SK-MEL-5 (cell line): ENCODE measurements around the gene NUPR1. TPM values are rescaled to one million over a fixed set of nuclear protein-coding genes. Genes with fewer than 3 reads are reported as not detected.
"Not testable (repeated sequence)": the region's sequence is repeated elsewhere in the genome, so short reads cannot be mapped to it uniquely, and the experiment has no call there.

Source experiments
- DNase-seq: peaks from one replicate; pipeline ENCODE4 v3.0.0-alpha.2; 2016; ENCODE audit warnings: low read depth, low spot score
- in situ Hi-C: cut with HindIII; loops from 2 replicates; pipeline ENCODE4 v1.10.0; 2016; ENCODE audit warnings: low sequenced_read_pairs, high pct_unique_total_duplicates, low pct_unique_long_range_greater_than_20kb
- total RNA-seq: library from RNA; depleted of rRNA; stranded (reverse); fragments of >200 nt; shearing (Covaris generic); gene quantifications from 2 replicates; pipeline ENCODE4 v1.2.3, GENCODE V29; 2014; rRNA removed

Gene NUPR1
- total RNA-seq, 1 experiment from 2014 or later: 61.5 TPM

DNA sequence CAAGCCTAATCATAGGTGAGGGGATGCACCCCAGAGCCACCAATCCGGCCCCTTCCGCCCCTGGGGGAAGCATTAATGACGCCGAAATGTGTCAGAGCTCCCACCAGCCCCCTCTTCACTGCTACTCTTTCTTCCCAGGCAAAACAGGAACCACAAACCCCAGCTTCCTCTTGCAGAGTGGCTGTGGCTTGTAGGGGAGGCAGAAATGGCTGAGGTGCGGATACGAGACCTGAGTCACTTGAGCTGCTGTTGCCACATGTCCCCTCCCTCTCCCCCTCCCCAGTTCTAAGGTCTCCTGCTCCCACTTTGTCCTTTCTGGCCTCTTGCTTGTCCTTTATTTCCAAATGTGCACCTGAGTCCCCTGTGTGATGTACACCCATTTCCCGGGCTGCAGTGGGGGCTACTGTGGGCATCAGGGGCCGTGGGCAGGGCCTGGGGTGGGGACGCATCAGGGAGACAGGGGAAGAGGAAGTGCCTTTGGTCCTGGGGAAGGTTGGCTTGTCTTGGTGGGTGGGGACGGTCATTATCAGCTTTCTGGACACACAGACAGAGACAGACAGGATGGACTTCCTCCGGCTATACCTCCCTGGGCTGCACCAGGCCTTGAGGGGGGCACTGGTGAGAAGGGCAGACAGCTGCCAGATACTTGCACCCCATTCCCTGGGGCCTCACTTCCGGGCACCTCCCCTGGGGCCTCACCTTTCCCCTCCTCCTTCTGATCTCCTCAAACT is 44.5 kb downstream of the NUPR1 start, which contains the start of gene APOBR:
Gene APOBR, plus strand, starts transcription at position 523 of the 731 bp plus-strand sequence. Its CDS starts 39 bp downstream, at position 562.
- DNase-seq: no peak

DNA sequence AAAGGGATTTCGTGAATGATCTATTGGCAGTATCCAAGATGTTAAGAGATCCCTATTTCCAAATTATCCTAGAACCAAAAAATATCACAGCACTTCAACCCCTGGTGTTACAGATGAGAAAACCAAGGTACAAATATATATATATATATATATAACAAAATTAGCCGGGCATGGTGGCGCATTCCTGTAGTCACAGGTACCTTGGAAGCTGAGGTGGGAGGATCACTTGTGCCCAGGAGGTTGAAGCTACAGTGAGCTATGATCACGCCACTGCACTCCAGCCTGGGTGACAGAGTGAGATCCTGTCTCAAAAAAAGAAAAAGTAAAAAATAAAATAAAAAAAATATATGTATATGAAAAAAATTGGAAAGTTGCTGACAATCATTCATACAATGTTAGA is 46.3 kb downstream of the NUPR1 start:
- no peak for DNase-seq
- in situ Hi-C loops: no loop called here

More for the DNA sequence above, 44.5 kb downstream of the NUPR1 start, which contains the start of gene APOBR:
- in situ Hi-C loops: no loop called here

DNA sequence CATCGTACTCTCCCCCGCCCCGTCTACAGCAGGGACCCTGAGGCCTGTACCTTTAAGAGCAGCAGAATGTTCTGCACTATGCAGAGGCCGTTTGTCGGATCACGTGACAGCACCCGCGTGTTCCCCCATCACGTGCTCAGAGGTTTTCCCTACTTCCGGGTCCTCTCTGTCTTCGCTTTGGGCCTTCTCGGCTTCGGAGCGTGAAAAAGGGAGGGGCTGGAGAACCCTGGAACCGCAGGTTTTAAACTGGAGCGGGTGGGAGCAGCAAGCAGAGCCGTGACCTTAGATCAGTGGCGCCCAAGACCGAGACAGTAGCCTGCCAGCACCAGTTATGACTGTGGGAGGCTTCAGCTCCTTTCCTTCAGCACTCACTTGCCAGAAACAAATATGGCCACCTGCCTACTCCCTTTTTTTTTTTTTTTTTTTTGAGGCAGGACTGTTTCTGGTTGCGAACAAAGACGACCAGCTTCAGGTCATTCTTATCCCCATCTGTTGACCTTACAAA is 46.8 kb downstream of the NUPR1 start, which contains the start of gene CLN3:
Gene CLN3, minus strand, starts transcription at position 105 of the 505 bp plus-strand sequence. CDS start 315 bp downstream, outside the sequence.
- peak; percentile 95 for DNase-seq
- in situ Hi-C loops: no loop called here

DNA sequence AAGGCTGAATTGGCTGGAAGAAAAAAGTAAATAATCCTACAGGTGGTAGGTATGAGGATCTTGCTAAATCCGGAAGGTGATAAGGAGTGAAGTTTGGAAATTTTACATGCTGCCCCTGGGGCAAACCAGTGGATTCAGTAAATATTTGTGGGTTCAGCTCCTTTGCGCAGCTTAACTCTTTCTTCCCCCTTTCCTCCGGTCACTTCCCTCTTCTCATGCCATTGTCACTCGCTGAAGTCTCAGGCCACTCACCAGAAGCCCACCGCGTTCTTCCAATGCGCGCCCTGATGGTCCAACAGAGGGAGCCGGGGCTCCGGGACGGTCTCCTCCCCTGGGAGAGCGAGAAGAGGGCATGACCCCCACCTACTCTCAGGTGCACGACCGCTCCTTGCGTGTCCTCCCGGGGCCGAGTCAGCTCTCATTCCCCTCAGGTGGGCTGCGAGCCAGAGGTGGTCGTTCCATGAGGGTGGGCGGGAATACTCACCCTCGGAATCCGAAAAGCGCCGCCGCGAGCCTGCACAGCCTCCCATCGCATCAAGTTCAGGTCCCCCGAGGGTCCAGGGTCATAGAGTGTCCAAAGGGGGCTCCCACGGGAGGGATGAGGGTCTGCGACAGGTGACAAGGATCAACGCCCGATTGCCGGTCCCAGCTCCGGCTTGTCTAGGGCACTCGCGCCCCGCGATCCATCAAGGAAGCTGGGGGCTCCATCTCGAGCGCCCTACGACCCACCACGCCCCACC is 47.4 kb downstream of the NUPR1 start:
- in situ Hi-C loops: no loop called here
- DNase-seq: peak; percentile 32

DNA sequence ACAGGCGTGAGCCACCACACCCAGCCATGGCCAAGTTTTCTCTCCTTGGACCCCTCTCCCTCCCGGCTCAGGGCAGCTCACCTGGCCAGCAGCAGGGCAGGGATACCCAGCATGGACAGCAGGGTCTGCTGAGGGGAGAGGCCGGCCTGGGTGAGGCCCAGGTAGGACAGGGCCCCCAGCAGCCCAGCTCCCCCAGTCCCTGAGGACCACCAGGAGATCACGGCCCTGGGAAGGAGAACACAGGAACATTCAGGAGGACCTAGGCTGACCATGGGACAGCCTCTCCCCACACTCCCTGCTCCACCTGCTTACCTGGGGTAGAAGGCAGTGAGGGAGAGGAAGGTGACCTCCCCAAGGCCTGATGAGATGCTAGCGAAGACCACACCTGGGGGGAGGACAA is 52.5 kb downstream of the NUPR1 start:
- in situ Hi-C loops: no loop called here
- DNase-seq: no peak

DNA sequence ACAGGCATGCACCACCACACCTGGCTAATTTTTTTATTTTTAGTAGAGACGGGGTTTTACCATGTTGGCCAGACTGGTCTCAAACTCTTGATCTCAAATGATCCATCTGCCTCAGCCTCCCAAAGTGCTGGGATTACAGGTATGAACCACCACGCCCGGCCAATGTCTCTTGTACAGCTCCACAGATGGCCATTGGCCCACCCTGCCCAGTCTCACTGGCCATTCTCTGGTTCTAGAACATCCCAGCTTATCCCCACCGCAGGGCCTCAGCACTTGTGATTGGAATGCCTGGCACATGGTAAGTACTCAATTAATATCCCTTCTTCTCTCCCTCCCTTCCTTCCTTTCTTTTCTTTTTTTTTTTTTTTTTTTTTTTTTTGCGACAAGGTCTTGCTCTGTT is 55.4 kb downstream of the NUPR1 start:
- DNase-seq, in situ Hi-C loops: not testable (repeated sequence)

Other genes with a start within 250 kb of the NUPR1 start
- 0.19 and 0.37 TPM in 2 replicates for gene SBK1, start 246.4 kb downstream of the NUPR1 start, total RNA-seq
- 0.55 TPM in 1 of 2 replicates, not detected in the other for gene NPIPB6, start 175.5 kb downstream of the NUPR1 start, total RNA-seq
- 30.1 and 47.9 TPM in 2 replicates for gene EIF3CL, start 135.1 kb downstream of the NUPR1 start, total RNA-seq
- gene NPIPB7, start 66.6 kb downstream of the NUPR1 start, total RNA-seq: not detected in 2 replicates
- 17.7 and 29.4 TPM in 2 replicates for gene CLN3, start 46.9 kb downstream of the NUPR1 start, total RNA-seq
- gene APOBR, start 44.3 kb downstream of the NUPR1 start, total RNA-seq: 0.03 TPM in 1 of 2 replicates, not detected in the other
- not detected in 2 replicates for gene IL27, start 32.1 kb downstream of the NUPR1 start, total RNA-seq
- 10.0 and 11.0 TPM in 2 replicates for gene SGF29, start 14.9 kb upstream of the NUPR1 start, total RNA-seq
- gene SULT1A2, start 58.1 kb upstream of the NUPR1 start, total RNA-seq: not detected in 2 replicates
- 0.43 and 3.1 TPM in 2 replicates for gene SULT1A1, start 71.1 kb upstream of the NUPR1 start, total RNA-seq
- gene NPIPB8, start 99.1 kb upstream of the NUPR1 start, total RNA-seq: not detected in 2 replicates
- gene EIF3C, start 172.5 kb upstream of the NUPR1 start, total RNA-seq: 186 and 197 TPM in 2 replicates
- 0.16 and 1.9 TPM in 2 replicates for gene NPIPB9, start 212.8 kb upstream of the NUPR1 start, total RNA-seq